Uterus (tissue), 2 donors: ENCODE data around the gene PFKM.

Experiments used
- CTCF ChIP-seq, 4 experiments: fragments of 200-600 bp in 2 of 4; fragments of 450-650 bp in 2 of 4; sonication (generic) in 2 of 4; IDR thresholded peaks; one replicate each; pipeline ENCODE4 v1.5.1; 2016 to 2019; ENCODE audit warnings: antibody characterized with exemption in 4 of 4, mild to moderate bottlenecking in 2 of 4, moderate library complexity in 1 of 4
- POLR2A ChIP-seq, 2 donors: fragments of 450-650 bp; IDR thresholded peaks; one replicate each; pipeline ENCODE4 v1.6.1; 2016; ENCODE audit warnings: antibody characterized with exemption in 2 of 2, mild to moderate bottlenecking in 1 of 2, moderate library complexity in 1 of 2

- TF ChIP-seq POLR2A (IDR thresholded peaks at IDR 0.05) (no peak), CTCF (IDR thresholded peaks at IDR 0.05) (no peak)
Observed at GRCh38 chr12:48193623-48194022, 74.5 kb downstream of the PFKM start.
